NCI-H2081 (cell line): Measurements from ENCODE around the gene KLHL21.
A peak's percentile ranks its signal among the peaks of the same experiment; 100 is the strongest.
"Not testable (repeated sequence)": the region's sequence is repeated elsewhere in the genome, so short reads cannot be mapped to it uniquely, and the experiment has no call there.

Source experiments
- DNase-seq, 2 experiments: peaks; one replicate each; lab custom pipeline; 2025; lab: John Stamatoyannopoulos, UW

The KLHL21 gene

GRCh38 chr1:6600410-6601048 is 2.1 kb downstream of the KLHL21 start:
- no peak for DNase-seq

- not testable (repeated sequence) for DNase-seq
These were observed 2.7 kb downstream of the KLHL21 start for GRCh38 chr1:6599991-6600390.

- no peak for DNase-seq
These were observed 3.3 kb downstream of the KLHL21 start for GRCh38 chr1:6599141-6599975.

- DNase-seq: no peak
These were observed 4.9 kb downstream of the KLHL21 start for GRCh38 chr1:6597777-6598131.

- no peak for DNase-seq
These were observed 5.5 kb downstream of the KLHL21 start for GRCh38 chr1:6596886-6597776.

GRCh38 chr1:6596351-6596750 is 6.3 kb downstream of the KLHL21 start:
- DNase-seq: no peak

- peak in 1 of 2 experiments; percentile 21 for DNase-seq
These were observed 7.5 kb downstream of the KLHL21 start for GRCh38 chr1:6594977-6595740.

GRCh38 chr1:6593810-6594209 is 8.9 kb downstream of the KLHL21 start:
- DNase-seq: no peak

GRCh38 chr1:6592865-6593593 is 9.6 kb downstream of the KLHL21 start:
- DNase-seq: no peak

- no peak for DNase-seq
These were observed 10.2 kb downstream of the KLHL21 start for GRCh38 chr1:6592441-6592840.

GRCh38 chr1:6591644-6592043 is 11.0 kb downstream of the KLHL21 start:
- DNase-seq: no peak

GRCh38 chr1:6591222-6591621 is 11.4 kb downstream of the KLHL21 start:
- no peak for DNase-seq

GRCh38 chr1:6590046-6590445 is 12.6 kb downstream of the KLHL21 start:
- DNase-seq: no peak

- DNase-seq: no peak
These were observed 13.7 kb downstream of the KLHL21 start for GRCh38 chr1:6588893-6589520.

GRCh38 chr1:6588128-6588892 is 14.4 kb downstream of the KLHL21 start:
- DNase-seq: no peak

GRCh38 chr1:6587261-6588005 is 15.2 kb downstream of the KLHL21 start:
- peak; percentile 38 to 73 for DNase-seq

- no peak for DNase-seq
These were observed 16.3 kb downstream of the KLHL21 start for GRCh38 chr1:6586404-6586816.

- DNase-seq: no peak
These were observed 16.8 kb downstream of the KLHL21 start for GRCh38 chr1:6585841-6586240.

GRCh38 chr1:6585081-6585722 is 17.5 kb downstream of the KLHL21 start:
- DNase-seq: no peak
